Measurements from ENCODE around the gene CXCL11.

Gene CXCL11

DNA sequence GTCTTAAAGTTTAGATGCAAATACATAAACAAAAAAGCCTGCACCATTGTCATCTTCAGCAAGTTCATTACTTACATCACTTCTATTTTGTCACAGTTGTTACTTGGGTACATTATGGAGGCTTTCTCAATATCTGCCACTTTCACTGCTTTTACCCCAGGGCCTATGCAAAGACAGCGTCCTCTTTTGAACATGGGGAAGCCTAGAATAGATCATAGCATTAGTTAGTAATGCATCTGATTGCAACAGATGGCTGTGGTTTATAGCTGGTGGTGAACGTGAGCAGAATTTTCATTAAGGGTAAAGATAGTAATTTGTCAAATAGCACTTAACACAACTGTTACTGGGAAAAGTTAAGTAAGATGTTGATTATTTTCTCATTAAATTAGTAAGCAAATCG lies 729 bp downstream of the CXCL11 start:
- TF ChIP-seq, protein P1, sequence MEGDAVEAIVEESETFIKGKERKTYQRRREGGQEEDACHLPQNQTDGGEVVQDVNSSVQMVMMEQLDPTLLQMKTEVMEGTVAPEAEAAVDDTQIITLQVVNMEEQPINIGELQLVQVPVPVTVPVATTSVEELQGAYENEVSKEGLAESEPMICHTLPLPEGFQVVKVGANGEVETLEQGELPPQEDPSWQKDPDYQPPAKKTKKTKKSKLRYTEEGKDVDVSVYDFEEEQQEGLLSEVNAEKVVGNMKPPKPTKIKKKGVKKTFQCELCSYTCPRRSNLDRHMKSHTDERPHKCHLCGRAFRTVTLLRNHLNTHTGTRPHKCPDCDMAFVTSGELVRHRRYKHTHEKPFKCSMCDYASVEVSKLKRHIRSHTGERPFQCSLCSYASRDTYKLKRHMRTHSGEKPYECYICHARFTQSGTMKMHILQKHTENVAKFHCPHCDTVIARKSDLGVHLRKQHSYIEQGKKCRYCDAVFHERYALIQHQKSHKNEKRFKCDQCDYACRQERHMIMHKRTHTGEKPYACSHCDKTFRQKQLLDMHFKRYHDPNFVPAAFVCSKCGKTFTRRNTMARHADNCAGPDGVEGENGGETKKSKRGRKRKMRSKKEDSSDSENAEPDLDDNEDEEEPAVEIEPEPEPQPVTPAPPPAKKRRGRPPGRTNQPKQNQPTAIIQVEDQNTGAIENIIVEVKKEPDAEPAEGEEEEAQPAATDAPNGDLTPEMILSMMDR (conservative IDR thresholded peaks at IDR 0.05), result no peak
- H3K27ac ChIP-seq, result peak overlapping the region; percentile 78

DNA sequence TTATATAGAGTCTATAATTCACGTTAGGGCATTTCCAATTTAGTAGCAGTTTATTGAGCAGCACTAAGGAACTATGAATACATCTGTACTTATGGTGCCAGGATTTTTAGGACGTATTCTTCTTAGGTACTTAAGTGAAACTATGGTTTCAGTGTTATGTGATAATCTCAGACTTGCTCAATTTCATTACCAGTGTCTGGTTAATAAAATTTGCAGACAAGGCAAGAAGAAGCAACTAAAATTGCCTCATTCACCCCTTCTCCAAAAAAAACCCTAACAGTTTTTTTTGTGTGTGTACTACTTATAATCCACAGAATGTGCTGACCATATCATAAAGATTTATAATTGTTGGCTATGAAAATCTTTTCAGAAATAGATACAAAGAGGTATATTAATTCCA lies 6.6 kb downstream of the CXCL11 start:
- TF ChIP-seq, protein P1 (conservative IDR thresholded peaks at IDR 0.05), result no peak
- H3K27ac ChIP-seq, result peak overlapping the region; percentile 71

DNA sequence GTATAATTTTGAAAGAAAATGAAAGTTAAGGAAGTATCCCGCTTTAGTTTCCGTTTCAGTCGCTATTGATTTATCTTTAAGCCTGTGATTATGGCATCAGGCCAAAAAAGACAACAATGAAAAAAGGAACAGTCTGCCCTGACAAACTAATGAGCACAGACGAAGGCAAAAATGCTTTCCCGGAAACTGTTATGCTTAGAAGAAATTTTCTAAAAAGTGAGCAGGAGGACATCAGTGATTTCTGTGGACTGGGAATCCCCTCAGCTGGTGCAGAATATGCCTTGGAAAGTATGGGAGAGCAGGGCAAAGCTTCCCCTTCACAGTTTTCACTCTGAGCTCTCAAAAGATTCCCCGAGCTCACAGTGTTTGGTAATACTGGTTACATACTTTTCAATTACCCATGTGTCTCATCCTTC lies 7.5 kb downstream of the CXCL11 start:
- TF ChIP-seq, protein P1 (conservative IDR thresholded peaks at IDR 0.05), result no peak
- peak overlapping the region; percentile 71 for H3K27ac ChIP-seq

DNA sequence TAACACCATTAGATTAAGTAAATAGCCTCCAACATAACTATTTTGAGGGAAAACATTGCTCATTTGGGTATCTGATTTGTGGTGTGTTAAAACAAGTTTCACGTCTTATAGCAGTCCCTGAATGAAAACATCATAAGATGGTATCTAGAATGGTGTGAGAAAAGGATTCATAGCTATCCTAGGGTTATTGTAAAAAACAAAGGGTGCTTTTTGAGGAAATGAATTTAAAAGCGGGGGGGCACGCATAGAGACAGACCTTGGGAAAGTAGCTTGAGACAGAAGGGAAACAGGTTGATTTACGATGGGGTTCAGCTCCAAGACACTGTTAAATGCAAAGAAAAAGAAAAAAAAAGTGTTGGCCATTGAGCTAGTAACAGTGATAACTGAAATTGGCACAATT lies 11.8 kb downstream of the CXCL11 start:
- H3K27ac ChIP-seq, result no peak overlapping the region
- TF ChIP-seq, protein P1 (conservative IDR thresholded peaks at IDR 0.05), result no peak

DNA sequence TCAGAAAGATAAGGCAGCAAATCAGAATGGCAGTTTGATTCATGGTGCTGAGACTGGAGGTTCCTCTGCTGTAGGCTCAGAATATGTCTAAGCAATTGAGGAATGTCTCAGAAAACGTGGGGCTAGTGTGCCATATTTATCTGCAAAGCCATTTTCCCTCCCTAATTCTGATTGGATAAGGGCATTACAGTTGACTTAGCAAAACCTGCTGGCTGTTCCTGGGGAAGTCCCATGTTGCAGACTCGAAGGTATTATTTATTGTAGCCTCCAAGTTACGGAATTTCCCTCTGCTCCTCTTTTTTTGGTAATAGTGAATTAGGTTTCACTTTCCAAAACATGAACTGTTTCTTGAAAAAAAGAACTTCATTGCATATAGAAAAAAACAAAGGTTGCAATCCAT lies 12.5 kb downstream of the CXCL11 start, which contains the start of gene CXCL10:
Gene CXCL10 (minus strand): TSS at position 109 of the 400 bp plus-strand sequence. CDS start 66 bp downstream, at position 43.
- H3K27ac ChIP-seq, result no peak within 1 kb of the TSS
- TF ChIP-seq, protein P1 (conservative IDR thresholded peaks at IDR 0.05), result no peak

DNA sequence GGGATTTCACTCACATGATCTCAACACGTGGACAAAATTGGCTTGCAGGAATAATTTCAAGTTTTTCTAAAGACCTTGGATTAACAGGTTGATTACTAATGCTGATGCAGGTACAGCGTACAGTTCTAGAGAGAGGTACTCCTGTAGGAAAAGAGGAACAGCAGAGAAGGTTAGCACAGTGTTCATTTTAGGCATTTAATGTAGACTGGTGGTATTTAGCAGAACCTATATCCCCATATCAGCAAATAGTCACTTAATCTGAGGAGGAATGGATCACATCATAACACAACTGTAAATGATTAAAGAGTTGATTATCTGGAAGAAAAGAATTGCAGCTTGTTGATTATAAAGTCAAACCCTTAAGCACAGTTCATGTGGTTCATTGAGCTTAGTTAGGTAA lies 13.2 kb downstream of the CXCL11 start:
- H3K27ac ChIP-seq, result no peak overlapping the region
- TF ChIP-seq, protein P1 (conservative IDR thresholded peaks at IDR 0.05), result no peak

DNA sequence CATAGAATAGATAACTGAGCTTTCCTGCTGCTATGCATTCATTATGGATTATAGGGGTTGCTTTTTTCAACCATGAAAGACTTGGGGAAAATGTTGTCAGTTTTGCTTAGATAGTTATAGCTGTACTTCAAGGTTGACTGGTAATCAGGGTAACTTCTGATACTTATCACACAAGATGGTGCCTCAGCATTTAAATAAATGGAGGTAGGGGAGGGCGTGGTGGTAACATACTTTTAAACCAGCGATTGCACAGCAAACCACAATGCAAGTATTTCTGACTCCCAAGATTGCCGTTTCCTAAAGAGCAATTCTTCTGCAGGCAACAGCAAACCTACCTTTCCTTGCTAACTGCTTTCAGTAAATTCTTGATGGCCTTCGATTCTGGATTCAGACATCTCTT lies 13.8 kb downstream of the CXCL11 start:
- H3K27ac ChIP-seq, result no peak overlapping the region
- TF ChIP-seq, protein P1 (conservative IDR thresholded peaks at IDR 0.05), result no peak
